HCT116 (cell line): Measurements from ENCODE around the gene STK38L.

ENCODE experiments used
- CEBPB ChIP-seq: IDR thresholded peaks from 2 replicates; pipeline ENCODE4 v1.6.1; 2012; ENCODE audit warnings: low read depth
- ELF1 ChIP-seq: IDR thresholded peaks from 2 replicates; pipeline ENCODE4 v1.6.1; 2012; ENCODE audit warnings: low read depth, borderline replicate concordance
- EZH2 ChIP-seq: fragments of 200-600 bp; sonication (generic); IDR thresholded peaks from 2 replicates; pipeline ENCODE4 v1.6.1; 2017; ENCODE audit warnings: antibody characterized with exemption, mixed run types
- FOSL1 ChIP-seq: IDR thresholded peaks from 2 replicates; pipeline ENCODE4 v1.6.1; 2012; ENCODE audit warnings: low read depth
- POLR2A ChIP-seq: IDR thresholded peaks from 2 replicates; pipeline ENCODE4 v1.7.0; 2011; ENCODE audit warnings: borderline replicate concordance; ENCODE audit not compliant: insufficient read depth, insufficient read length; ENCODE audit errors: extremely low read depth
- POLR2AphosphoS5 ChIP-seq: IDR thresholded peaks from 2 replicates; pipeline ENCODE4 v1.6.1; 2011; ENCODE audit warnings: mild to moderate bottlenecking, low read depth, low read length, moderate library complexity
- RAD21 ChIP-seq: IDR thresholded peaks from 2 replicates; pipeline ENCODE4 v1.6.1; 2012; ENCODE audit warnings: low read depth, mild to moderate bottlenecking
- SIN3A ChIP-seq: IDR thresholded peaks from 2 replicates; pipeline ENCODE4 v1.6.1; 2012; ENCODE audit warnings: low read depth
- SP1 ChIP-seq: IDR thresholded peaks from 2 replicates; pipeline ENCODE4 v1.6.1; 2012; ENCODE audit warnings: low read depth
- ZNF274 ChIP-seq: fragments of 200-500 bp; sonication (Bioruptor generic); IDR thresholded peaks from 2 replicates; pipeline ENCODE4 v1.6.1; 2014; ENCODE audit warnings: mild to moderate bottlenecking, low read depth, low read length, inconsistent platforms
- TF ChIP-seq, protein P1 (sequence below), 3 experiments: fragments of 200-600 bp in 1 of 3; sonication (generic) in 1 of 3; IDR thresholded peaks in 2 of 3; conservative IDR thresholded peaks in 1 of 3; 2 replicates each; pipeline ENCODE4 v1.5.1; 2012 to 2017; ENCODE audit warnings: low read depth in 2 of 3, low read length in 2 of 3, antibody characterized with exemption in 1 of 3, borderline replicate concordance in 1 of 3, control low read depth in 1 of 3, mild to moderate bottlenecking in 1 of 3, mixed read lengths in 1 of 3, mixed run types in 1 of 3, moderate library complexity in 1 of 3; ENCODE audit not compliant: insufficient read depth in 1 of 3
- TF ChIP-seq, protein P2 (sequence below): IDR thresholded peaks from 2 replicates; pipeline ENCODE4 v1.6.1; 2012; ENCODE audit warnings: low read depth

DNA sequence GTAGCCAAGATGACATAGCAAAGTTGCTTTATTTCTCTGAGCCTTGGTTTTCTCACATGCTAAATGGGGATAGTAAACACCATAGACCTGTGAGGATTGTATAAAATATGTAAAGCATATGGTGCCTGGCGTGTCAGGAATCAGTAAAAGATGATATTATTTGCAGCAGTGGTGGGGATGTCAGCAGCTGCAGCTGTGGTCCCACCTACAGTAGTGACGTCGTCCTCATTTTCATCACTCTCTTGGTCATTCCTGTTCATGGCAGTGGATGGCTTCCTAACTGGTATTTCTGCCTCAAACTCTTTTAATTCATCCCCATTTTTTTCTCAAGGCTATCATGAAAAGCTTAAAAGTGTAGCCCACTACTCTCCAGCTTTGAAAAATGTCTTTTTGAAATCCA is 100.7 kb downstream of the STK38L start:
- TF ChIP-seq POLR2A (no peak), ELF1 (no peak), SIN3A (no peak), FOSL1 (no peak), POLR2AphosphoS5 (no peak), CEBPB (no peak), RAD21 (no peak), EZH2 (no peak), ZNF274 (no peak), SP1 (no peak)
- TF ChIP-seq, protein P1, sequence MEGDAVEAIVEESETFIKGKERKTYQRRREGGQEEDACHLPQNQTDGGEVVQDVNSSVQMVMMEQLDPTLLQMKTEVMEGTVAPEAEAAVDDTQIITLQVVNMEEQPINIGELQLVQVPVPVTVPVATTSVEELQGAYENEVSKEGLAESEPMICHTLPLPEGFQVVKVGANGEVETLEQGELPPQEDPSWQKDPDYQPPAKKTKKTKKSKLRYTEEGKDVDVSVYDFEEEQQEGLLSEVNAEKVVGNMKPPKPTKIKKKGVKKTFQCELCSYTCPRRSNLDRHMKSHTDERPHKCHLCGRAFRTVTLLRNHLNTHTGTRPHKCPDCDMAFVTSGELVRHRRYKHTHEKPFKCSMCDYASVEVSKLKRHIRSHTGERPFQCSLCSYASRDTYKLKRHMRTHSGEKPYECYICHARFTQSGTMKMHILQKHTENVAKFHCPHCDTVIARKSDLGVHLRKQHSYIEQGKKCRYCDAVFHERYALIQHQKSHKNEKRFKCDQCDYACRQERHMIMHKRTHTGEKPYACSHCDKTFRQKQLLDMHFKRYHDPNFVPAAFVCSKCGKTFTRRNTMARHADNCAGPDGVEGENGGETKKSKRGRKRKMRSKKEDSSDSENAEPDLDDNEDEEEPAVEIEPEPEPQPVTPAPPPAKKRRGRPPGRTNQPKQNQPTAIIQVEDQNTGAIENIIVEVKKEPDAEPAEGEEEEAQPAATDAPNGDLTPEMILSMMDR (IDR thresholded peaks at IDR 0.05 in 2 of 3, conservative IDR thresholded peaks at IDR 0.05 in 1 of 3; ENCODE audit: borderline replicate concordance in 1 of 3, insufficient read depth in 1 of 3, low read depth in 2 of 3, low read length in 2 of 3): no peak
- TF ChIP-seq, protein P2, sequence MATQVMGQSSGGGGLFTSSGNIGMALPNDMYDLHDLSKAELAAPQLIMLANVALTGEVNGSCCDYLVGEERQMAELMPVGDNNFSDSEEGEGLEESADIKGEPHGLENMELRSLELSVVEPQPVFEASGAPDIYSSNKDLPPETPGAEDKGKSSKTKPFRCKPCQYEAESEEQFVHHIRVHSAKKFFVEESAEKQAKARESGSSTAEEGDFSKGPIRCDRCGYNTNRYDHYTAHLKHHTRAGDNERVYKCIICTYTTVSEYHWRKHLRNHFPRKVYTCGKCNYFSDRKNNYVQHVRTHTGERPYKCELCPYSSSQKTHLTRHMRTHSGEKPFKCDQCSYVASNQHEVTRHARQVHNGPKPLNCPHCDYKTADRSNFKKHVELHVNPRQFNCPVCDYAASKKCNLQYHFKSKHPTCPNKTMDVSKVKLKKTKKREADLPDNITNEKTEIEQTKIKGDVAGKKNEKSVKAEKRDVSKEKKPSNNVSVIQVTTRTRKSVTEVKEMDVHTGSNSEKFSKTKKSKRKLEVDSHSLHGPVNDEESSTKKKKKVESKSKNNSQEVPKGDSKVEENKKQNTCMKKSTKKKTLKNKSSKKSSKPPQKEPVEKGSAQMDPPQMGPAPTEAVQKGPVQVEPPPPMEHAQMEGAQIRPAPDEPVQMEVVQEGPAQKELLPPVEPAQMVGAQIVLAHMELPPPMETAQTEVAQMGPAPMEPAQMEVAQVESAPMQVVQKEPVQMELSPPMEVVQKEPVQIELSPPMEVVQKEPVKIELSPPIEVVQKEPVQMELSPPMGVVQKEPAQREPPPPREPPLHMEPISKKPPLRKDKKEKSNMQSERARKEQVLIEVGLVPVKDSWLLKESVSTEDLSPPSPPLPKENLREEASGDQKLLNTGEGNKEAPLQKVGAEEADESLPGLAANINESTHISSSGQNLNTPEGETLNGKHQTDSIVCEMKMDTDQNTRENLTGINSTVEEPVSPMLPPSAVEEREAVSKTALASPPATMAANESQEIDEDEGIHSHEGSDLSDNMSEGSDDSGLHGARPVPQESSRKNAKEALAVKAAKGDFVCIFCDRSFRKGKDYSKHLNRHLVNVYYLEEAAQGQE: no peak
